HFFc6 (cell line): ENCODE data around the gene MXI1. TPM values are rescaled to one million over a fixed set of nuclear protein-coding genes. Genes with fewer than 3 reads are reported as not detected.

ENCODE experiments used
- DNase-seq: peaks from one replicate; pipeline ENCODE4 v3.0.0-alpha.2; 2018
- H3K27ac Mint-ChIP-seq: 2 replicates; pipeline ENCODE4 v1.8.0; 2020; ENCODE audit warnings: mild to moderate bottlenecking, mixed read lengths
- H3K27me3 Mint-ChIP-seq: 2 replicates; pipeline ENCODE4 v1.8.0; 2021; ENCODE audit warnings: mild to moderate bottlenecking, moderate library complexity, mixed read lengths; ENCODE audit not compliant: insufficient read depth
- H3K36me3 Mint-ChIP-seq: 2 replicates; pipeline ENCODE4 v1.8.0; 2021; ENCODE audit warnings: low read depth, mixed read lengths
- H3K4me1 Mint-ChIP-seq: 2 replicates; pipeline ENCODE4 v1.8.0; 2020; ENCODE audit warnings: low read depth, mixed read lengths
- H3K4me3 Mint-ChIP-seq: 2 replicates; pipeline ENCODE4 v1.8.0; 2020; ENCODE audit warnings: mild to moderate bottlenecking, moderate library complexity, mixed read lengths
- H3K9me3 Mint-ChIP-seq: 2 replicates; pipeline ENCODE4 v1.8.0; 2020; ENCODE audit warnings: mild to moderate bottlenecking, mixed read lengths
- CTCF ChIP-seq: fragments of 200-600 bp; sonication (generic); IDR thresholded peaks from 2 replicates; pipeline ENCODE4 v1.5.0; 2021; ENCODE audit warnings: antibody characterized with exemption, mild to moderate bottlenecking
- total RNA-seq, 6 experiments: library from RNA; stranded (reverse); fragmentation: NEBNext Ultra II Directional; extraction: Animal tissue kit (Norgen Biotek cat#: 25700); gene quantifications; 2 replicates in 1 of 6; 3 replicates in 5 of 6; pipeline ENCODE4 v1.2.3, GENCODE V29; 2021

The MXI1 gene
- total RNA-seq, 6 experiments from 2014 or later: 5.2 to 11.2 (median 6.2) TPM

GRCh38 chr10:110226543-110226925 lies 19.1 kb downstream of the MXI1 start:
- Mint-ChIP-seq H3K36me3 (no peaks in the 10 kb centered on the region), H3K27me3 (no peaks in the 10 kb centered on the region), H3K27ac (peak overlapping the region; percentile 92), H3K4me1 (peaks cover 32% of the 10 kb centered on the region), H3K9me3 (no peaks in the 10 kb centered on the region), H3K4me3 (peak overlapping the region; percentile 92)
- peak; percentile 83 for DNase-seq
- no peak for TF ChIP-seq CTCF

GRCh38 chr10:110226926-110227641 lies 19.7 kb downstream of the MXI1 start:
- H3K4me3 Mint-ChIP-seq: peak overlapping the region; percentile 92
- no peaks in the 10 kb centered on the region for H3K36me3 Mint-ChIP-seq
- peak overlapping the region; percentile 92 for H3K27ac Mint-ChIP-seq
- DNase-seq: no peak
- H3K4me1 Mint-ChIP-seq: peaks cover 27% of the 10 kb centered on the region
- no peaks in the 10 kb centered on the region for H3K27me3 Mint-ChIP-seq
- TF ChIP-seq CTCF: no peak
- no peaks in the 10 kb centered on the region for H3K9me3 Mint-ChIP-seq

GRCh38 chr10:110228066-110228465 lies 20.7 kb downstream of the MXI1 start:
- DNase-seq: no peak
- no peak for TF ChIP-seq CTCF
- Mint-ChIP-seq H3K9me3 (no peaks in the 10 kb centered on the region), H3K36me3 (no peaks in the 10 kb centered on the region), H3K27ac (no peak overlapping the region), H3K27me3 (no peaks in the 10 kb centered on the region), H3K4me3 (0 out of 2 replicates have a peak overlapping the region, but pooled peaks have one; percentile 92), H3K4me1 (peaks cover 17% of the 10 kb centered on the region)

GRCh38 chr10:110229155-110229554 lies 21.8 kb downstream of the MXI1 start:
- DNase-seq: no peak
- Mint-ChIP-seq H3K36me3 (no peaks in the 10 kb centered on the region), H3K27ac (no peak overlapping the region), H3K9me3 (no peaks in the 10 kb centered on the region), H3K4me3 (no peak overlapping the region), H3K4me1 (peaks cover 16% of the 10 kb centered on the region), H3K27me3 (no peaks in the 10 kb centered on the region)
- no peak for TF ChIP-seq CTCF

- Mint-ChIP-seq H3K9me3 (no peaks in the 10 kb centered on the region), H3K4me1 (no peaks in the 10 kb centered on the region), H3K4me3 (no peak overlapping the region), H3K27ac (no peak overlapping the region), H3K27me3 (no peaks in the 10 kb centered on the region), H3K36me3 (peaks cover 5% of the 10 kb centered on the region; the same call in 1 of the 2 replicates)
- DNase-seq: no peak
- TF ChIP-seq CTCF: no peak
These were observed 26.4 kb downstream of the MXI1 start for GRCh38 chr10:110233846-110234245.
